Hematopoietic multipotent progenitor cell treated with erythropoietin and hydrocortisone succinate and interleukin-3 and kit ligand, for 6 days (in vitro differentiated cells): Measurements from ENCODE around the gene FZD2.
"Not testable (repeated sequence)": the region's sequence is repeated elsewhere in the genome, so short reads cannot be mapped to it uniquely, and the experiment has no call there.

Experiments
- DNase-seq: peaks from one replicate; pipeline ENCODE4 v3.0.0-alpha.2; 2015

FZD2 gene

DNA sequence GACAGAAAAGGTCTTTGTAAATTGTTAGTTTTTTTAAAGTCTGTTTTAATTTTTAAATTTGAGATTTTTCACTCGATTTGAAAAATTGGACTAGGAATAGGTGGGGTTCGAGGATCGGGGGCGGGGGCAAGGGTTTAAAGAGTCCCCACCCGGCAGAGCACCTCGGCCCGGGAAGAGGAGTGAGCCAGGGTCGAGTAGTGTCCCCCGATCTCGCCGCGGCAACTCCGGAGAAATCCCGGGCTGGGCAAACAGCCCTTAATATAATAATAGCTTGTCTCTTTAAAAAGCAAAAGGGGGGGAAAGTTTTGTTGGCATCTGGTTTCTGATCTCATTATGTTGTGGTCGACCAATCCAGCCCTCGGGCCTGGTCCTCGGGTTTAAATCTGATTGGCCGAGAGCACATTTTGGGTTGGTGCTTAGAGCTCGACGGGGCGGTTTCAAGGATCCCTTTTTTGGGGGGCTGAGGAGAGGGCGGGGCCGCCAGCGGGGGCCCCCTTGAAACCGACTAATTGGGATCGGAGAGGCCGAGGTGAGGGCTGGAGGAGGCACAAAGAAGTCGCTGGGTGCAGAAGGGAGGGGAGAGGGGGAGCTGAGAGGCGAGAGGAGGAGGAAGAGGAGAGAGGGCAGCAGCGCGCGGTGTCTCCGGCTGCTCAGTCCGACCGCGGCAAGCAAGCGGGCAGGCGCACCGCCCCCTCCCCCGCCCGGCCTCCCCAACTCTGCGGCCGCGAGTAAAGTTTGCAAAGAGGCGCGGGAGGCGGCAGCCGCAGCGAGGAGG lies at the start of gene FZD2:
FZD2 (plus strand) TSS at position 653 of the 775 bp plus-strand sequence. CDS start 205 bp downstream, outside the sequence.
- peak; percentile 90 for DNase-seq

DNA sequence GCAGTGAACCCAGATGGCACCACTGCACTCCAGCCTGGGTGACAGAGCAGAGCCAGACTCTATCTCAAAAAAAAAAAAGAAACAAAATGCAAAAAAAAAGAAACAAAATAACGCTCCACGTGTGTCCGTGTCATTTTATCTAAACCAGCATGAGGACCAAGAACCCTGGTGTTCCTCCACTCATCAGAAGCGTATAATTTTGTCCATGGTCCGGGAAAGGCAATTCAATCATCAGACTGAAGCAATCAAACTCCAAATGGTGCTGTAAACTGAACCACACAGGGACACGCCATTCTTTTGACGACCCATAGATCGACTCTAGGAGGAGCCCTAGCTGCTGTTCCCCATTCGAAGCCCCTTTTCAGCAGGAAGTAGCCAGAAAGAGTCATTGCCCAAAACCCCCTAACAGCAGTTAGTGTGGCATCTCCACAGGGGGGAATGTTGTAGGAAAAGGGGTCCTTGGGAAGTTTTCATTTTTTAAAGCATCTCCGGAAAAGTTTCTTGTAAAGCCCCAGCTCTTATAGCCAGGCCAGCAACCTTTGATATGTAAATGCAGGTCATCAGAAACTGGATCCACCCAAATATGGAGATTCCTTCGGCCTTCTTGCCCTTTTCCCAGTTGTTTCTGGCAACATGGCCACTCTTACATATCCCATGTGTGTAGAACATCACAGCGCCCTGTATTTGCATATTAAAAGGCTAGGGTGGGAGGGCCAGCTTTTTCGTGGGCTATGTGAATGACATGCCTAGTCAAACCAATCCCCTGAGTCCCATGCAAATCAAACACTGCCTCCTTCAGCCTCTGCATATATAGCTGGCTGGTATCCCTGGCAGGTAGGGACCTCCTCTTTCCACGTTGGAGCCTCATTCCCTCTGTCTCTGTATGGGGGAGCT lies 45.8 kb upstream of the FZD2 start:
- DNase-seq = peak; percentile 49

DNA sequence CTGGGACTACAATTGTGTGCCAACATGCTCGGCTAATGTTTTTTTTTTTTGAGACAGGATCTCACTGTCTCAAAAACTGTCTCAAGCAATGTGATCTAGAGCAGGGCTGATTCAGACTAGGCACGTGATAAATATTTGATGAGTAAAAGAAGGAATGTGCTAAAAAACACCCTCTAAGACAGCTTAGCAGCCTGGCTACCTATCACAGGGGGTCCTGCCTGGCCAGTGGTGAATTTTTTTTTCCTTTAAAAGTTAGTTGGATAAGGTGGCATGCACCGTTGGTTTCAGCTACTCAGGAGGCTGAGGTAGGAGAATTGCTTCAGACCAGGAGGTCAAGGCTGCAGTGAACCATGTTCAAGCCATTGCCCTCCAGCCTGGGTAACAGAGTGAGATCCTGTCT lies 39.3 kb upstream of the FZD2 start:
- no peak for DNase-seq

DNA sequence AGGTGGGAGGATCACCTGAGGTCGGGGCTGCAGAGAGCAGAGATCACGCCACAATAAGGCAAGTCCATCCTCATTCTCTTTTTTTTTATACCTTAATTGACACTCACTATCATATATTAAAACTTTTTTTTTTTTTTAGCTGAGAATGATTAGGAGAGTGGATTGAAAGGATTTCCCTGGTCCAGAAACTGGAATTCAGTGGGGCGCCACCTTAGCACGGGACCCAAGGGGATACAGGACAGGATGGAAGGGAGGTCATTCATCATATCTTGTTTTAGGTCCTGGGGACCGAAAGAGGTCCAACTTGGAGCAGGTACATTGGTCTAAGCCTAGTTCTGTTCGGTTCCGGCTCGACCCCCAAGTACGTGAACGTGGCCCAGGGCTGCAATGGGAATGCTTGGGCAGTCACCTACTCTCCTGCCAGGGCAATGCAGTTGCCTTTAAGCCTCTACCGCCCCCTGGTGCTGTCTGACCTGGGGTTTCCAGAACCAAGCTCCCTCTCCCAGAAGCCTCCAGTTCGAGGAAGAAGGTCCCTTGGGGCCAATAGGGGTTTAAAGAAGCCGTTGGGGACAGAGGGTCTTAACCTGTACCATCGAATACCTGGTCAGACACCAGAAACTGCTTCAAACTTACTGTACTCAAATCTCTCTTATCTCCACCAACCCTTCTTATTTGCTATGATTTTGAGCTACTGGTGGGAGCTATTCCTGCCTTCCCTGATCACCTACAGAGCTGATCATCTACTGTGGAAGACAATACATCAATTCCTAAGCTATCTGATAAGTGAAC lies 34.2 kb upstream of the FZD2 start:
- DNase-seq = peak; percentile 91

DNA sequence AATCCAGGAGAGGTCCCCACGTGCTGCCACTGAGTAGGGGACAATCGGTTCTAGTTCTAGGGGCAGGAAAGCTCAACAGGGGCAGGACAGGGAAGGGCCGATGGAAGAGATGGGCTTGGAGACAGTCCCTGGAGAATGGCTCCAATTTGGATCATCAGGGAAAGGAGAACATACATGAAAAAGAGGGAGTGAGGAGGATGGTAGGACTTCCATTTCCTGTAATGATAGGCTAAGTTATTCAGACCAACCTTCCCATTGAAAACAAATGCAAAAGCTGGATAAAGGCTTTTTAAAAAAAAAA lies 33.7 kb upstream of the FZD2 start:
- no peak for DNase-seq

DNA sequence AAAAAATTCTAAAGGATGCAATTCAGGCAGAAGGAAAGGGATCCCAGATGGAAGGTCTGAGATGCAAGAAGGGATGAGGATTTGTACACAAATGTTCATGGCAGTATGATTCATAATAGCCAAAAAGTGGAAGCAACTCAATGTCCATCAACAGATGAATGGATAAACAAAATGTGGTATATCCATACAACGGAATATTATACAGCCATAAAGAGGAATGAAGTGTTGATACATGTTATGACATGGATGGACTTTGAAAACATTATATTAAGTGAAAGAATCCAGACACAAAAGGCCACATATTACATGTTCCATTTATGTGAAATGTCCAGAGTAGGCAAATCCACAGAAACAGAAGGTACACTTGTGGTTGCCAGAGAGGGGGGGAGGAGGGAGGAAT lies 30.2 kb upstream of the FZD2 start:
- no peak for DNase-seq

DNA sequence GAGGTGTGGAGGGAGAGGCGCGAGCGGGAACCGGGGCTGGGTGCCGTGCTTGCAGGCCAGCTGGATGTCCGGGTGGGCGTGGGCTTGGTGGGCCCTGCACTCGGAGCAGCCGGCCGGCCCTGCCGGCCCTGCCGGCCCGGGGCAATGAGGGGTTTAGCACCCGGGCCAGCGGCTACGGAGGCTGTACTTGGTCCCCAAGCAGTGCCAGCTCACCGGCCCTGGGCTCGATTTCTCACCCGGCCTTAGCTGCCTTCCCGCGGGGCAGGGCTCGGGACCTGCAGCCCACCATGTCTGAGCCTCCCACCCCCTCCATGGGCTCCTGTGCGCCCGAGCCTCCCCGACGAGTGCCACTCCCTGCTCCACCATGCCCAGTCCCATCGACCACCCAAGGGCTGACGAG lies 29.3 kb upstream of the FZD2 start:
- DNase-seq = no peak

DNA sequence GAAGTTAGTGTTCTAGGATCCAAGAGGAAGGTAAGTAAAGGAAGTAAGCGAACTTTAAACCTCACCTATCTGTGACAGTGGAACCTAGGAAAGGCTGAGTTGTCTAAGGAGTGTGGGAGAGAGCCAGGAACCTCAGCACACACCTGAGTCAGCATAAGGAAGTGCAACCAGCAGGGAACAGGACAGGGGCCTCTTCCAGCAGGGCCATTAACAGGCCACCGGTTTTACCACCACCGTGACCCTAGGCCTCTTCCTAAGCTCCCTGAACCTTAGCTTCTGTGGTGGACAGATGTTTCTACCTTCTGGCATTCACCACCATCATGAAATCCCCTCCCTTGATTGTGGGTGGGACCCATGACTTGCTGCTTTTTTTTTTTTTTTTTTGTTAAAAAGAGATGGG lies 27.4 kb upstream of the FZD2 start:
- DNase-seq = no peak

DNA sequence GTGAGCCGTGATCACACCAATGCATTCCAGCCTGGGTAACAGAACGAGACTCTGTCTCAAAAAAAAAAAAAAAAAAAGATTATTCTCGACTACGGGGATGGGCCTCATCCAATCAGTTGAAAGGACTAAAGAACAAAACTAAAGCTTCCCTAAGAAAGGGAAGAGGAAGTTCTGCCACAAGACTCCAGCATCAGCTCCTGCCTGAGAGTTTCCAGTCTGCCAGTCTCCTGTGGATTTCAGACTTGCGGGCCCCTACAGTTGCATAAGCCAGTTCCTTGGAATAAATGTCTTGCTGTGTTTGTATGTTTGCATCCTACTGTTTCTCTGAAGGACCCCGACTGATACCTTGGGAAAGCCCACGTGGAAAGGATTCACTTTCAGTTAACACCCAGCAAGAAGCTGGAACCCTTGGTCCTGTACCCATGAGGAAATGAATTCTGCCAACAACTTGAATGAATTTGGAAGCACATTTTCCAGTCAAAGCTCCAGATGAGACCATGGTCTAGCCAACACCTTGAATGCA lies 26.3 kb upstream of the FZD2 start:
- DNase-seq = no peak

DNA sequence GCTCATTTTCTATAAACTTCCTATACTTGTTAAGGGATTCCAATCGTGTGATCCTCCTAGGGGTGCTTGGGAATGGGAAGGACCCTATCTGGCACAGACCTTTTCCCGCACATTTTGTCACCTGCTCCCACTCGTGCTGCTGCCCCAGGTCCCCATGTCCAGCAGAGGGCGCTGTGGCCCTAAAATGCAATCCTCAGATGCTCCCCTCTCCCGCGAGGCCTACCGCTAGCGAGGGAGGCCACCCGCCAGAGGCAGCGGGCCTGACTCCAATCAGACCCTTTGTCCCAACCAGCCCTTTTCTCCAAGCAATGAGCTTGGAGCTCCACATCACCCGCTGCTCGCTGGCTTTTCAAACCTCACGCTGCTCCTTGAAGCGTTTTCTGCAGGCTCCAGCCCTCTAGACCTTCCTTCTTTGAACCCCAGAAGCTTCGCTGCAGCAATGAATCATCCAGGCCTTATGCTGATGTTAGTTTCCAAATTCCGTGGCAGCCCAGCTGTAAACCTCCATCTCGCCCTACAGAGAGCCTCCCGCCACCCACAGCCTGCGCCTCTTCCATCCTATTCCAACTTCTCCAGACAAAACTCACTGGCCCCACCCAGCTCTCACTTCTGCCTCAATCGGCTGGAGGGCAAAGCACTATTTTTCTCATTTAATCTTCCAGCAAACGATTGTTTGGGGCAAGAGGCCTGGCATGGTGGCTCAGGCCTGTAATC lies 23.6 kb upstream of the FZD2 start:
- peak; percentile 93 for DNase-seq

DNA sequence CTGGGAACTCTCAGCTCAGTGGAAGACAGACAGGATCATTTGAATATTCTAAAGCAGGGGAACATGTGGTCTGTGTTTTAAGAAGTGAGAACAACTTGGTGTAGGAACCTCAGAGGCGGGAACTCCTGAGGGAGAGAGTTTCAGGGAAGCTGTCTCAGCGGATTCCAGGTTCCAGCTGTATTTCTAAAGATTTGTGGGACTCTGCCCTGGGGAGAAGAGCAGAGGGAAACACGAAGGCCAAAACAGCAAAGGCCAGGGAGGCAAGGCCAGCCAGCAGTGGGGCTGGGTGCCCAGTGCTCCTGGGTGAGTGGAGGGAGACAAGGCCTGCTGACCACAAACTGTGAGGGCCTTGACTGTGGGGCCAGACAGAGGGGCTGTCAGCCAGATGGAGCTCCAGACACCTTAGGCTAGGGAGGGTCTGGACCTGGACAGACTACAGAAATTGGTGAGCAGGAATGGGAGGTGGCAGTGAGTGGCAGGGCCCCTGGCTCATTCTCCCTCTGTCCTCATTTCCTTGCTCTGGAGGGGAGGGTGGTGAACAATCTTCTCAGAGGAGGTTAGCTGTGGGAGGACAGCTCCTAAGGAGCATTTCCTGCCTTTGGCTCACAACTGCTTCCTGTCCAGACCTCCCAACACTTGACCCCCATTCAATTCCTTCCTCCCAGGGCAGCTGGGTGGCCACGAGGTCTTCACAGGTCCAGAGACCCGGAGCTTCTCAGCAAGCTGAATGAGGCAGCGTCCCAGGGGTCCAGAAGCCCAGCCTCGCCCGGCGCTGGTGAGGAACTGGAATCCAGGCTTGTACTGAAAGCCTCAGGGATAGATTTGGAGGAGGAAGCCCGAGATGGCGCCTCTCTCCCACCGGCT lies 21.0 kb upstream of the FZD2 start:
- DNase-seq = no peak

DNA sequence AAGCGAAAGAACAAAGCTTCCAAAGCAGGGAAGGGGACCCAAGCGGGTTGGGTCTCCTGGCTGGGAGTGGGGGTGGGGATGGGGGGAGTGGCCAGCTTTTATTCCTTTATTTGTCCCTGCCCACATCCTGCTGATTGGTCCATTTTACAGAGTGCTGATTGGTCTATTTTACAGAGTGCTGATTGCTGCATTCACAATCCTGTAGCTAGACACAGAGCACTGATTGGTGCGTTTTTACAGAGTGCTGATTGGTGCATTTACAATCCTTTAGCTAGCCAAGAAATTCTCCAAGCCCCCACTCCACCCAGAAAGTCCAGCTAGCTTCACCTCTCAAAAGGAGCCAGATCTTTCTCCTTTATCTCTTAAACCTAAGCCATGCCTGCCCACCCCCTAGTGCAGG lies 19.4 kb upstream of the FZD2 start:
- DNase-seq = not testable (repeated sequence)

DNA sequence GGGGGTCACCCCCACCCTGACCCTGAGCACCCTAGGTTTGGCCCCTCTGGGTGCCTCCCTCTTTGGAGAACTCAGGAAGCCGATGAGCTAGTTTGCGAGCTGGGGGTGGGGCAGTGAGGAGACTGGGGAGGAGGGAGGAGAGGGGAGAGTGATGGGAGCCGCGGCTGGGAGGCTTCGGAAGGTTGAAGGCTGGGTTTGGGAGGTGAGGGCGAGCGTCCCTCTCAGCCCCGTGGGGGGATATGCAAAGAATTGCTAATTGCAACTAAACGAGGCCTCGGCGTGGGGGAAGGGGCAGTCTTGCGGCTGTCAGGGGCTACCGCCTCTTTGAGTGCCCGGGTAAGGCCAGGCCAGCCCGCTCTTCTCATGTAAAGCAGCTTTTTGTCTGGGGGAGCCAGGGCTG lies 17.6 kb upstream of the FZD2 start:
- no peak for DNase-seq

DNA sequence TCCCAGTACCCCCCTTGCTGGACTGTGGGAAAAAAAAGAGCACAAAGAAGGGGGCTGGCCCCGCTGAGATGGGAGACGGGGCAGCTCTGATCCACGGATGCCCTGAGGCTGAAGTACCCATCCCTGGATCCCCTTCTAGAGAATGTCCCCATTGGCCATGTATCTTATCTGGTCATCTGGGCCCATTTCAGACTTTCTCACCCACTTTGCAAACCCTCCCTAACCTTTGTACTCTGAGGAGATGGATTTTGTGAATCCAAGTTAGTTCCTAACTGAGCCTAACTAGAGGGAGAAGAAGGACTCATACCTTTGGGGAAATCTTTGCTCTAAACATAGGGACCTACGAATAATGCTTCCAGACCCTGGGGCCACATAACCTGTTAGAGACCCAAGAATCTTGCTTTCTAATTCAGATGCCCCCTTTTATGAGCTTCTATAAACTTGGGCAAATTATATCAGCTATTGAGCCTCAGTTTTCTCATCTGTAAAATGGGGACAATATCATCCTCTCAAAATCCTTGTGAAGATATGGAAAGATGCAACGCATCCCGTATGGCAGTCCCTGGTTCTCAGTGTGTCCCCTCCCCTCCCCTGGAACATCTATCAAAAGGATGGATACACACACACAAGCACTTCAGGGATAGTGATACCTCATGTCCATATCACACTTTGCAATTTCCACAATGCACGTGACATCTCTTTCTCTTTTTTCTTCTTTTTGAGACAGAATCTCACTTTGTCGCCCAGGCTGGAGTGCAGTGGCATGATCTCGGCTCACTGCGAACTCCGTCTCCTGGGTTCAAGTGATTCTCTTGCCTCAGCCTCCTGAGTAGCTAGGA lies 16.8 kb upstream of the FZD2 start:
- DNase-seq = no peak

DNA sequence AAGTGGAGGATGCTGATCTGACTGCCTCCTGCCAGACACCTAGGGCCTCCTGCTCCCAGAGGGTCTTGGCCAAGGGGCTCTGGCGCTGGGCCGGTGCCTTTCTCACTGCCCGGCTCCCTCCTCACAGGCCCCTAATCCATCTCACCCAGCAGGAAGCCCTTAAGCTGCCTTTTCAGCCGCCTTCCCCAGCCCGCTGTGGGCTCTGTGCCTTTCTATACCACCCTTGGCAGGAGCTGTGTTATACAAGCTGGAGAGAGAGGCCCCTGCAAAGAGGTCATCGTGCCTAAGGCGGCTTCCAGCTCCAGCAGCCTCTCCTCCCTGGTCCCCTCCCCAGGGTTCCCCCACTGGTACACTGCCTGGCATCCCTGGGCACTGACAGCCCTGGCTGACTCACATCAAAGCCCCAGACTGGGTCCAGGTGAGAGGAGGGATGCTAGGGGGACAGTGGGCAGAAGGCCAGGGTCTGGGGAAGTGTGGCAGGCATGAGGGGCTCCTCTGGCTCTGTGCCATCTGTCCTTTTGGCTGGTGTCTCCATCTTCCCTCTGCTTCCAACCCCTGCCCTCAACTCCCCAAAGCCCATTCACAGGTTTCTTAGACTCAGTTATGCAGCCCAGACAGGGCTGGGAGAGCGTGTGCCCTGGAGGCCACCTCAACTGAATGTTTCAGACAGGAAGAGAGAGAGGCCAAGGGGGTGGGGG lies 15.3 kb upstream of the FZD2 start:
- no peak for DNase-seq

DNA sequence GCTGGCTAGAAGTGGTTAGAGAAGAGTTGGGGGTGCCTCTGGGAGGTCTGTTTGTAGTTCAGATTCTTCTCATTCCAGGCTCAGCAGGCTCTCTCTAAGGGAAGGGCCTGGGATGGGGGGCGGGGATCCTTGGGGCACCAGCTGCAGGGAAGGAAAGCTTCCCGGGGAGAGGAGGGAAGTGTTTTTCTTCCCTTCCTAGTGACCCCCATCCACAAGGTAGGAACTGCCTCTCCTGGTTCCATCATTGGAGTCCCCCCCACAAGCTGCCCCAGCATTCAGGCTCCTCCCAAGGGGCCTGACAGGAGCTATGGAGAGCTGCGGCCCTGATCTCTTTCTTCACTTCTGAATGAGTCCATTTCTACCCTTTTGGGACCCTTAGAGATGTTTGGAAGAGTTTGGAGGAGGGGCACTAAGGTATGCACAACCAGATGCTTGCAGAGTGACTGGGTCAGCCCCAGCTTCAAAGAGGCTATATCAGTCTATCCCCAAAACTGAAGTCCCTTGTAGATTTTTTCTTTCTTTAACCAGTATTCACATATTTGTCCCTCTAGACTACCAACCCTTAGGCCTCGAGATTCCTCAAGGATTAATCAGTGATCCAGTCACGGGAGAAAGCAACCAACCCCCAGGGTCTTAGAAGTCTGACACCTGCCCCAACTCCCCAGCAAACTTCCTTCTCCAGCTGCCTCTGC lies 13.9 kb upstream of the FZD2 start:
- no peak for DNase-seq

DNA sequence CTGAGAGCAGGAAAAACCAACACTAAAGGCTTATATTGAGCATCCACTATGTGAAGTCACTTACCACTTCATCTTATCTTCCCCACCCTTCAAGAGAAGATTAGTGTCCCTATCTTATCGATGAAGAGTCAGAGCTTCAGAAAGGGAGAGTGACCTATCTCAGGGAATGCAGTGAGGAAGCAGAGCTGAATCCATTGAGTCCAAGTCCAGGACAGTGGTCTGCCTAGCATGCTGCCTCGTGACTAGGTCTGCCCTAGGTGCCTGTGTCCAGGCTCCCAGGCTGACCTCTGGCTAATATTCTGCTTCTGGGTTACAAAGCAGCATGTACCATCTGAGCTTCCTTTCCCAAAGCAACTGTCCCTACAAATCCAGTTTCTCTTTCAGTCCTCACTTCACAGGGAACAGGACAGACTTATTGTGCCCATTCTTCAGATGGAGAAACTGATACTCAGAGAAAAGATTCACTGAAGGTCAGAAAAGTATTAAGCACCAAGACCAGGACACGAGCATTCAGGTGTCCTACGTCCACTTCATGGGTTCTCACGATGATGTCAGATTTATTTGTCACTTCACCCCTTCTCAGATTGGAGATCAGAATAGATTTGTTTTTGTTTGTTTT lies 13.3 kb upstream of the FZD2 start:
- no peak for DNase-seq

DNA sequence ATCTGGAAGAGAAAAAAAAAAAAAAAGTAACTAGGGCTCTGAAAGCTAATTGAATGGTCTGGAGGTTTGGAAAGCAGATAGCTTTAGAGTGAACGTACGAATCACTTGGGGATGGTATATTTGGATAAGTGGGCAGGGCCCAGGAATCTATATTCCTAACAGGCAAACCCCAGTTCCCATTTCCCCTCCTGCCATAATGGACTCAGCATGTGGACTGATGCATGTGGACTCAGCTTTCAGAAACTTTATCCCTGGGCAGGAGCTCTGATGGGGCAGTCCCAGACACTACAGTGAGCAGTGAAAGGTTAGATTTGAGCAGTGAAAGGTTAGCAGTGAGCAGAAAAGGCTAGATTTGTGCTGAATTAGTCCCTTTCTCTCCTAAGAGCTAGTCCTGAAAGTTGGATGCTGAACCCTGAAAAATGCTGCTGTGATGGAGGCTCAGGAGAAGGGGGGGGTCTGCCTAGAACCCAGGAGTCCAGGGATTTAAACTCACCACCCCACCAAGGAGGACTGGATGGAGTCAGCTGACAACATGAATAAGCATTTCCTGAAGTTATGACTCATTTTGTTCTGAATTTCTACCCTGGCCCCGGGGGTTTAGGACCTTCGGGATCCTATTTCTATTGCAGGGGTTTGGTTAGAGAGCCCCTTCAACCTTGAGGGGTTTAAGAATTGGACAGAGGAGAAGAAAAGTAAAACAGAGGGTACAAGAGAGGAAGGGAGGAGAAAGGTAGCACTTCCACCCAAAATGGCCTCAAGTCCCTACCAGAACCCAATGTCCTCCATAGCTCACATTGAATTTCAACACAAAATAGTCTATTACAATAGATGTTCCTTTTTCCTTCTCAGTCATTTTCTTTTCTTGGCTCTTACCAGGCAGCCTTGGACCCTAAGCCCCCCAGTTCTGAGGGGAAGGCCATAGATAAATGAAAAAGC lies 10.3 kb upstream of the FZD2 start:
- DNase-seq = no peak
